Amygdala (tissue), 56 donors: ENCODE data around the gene APOOL.
"Not testable (repeated sequence)": the region's sequence is repeated elsewhere in the genome, so short reads cannot be mapped to it uniquely, and the experiment has no call there.

Source experiments
- DNase-seq, 56 donors: peaks; one replicate each; lab custom pipeline; 2025; lab: John Stamatoyannopoulos, UW

The APOOL gene

GRCh38 chrX:85003655-85004244 lies at the start of gene APOOL:
Gene APOOL (plus strand): TSS chrX:85003877. CDS start chrX:85003913, 36 bp downstream.
- DNase-seq: peak; percentile 0 to 86 (median 62)

- no peak for DNase-seq
These were observed 47.4 kb upstream of the APOOL start for GRCh38 chrX:84956304-84956703.

- DNase-seq: no peak
These were observed 28.9 kb upstream of the APOOL start for GRCh38 chrX:84974803-84975202.

- DNase-seq: not testable (repeated sequence)
These were observed 11.9 kb upstream of the APOOL start for GRCh38 chrX:84991739-84992138.

GRCh38 chrX:84993150-84993549 lies 10.5 kb upstream of the APOOL start:
- DNase-seq: no peak

- no peak for DNase-seq
These were observed 2.3 kb upstream of the APOOL start for GRCh38 chrX:85001344-85001743.

- DNase-seq: no peak
These were observed 578 bp downstream of the APOOL start for GRCh38 chrX:85004255-85004654.

GRCh38 chrX:85012098-85012497 lies 8.4 kb downstream of the APOOL start:
- no peak for DNase-seq

GRCh38 chrX:85015351-85015750 lies 11.7 kb downstream of the APOOL start:
- DNase-seq: not testable (repeated sequence)

GRCh38 chrX:85017721-85018120 lies 14.0 kb downstream of the APOOL start:
- DNase-seq: no peak

GRCh38 chrX:85018471-85018870 lies 14.8 kb downstream of the APOOL start:
- no peak for DNase-seq

- DNase-seq: no peak
These were observed 16.5 kb downstream of the APOOL start for GRCh38 chrX:85020216-85020615.

GRCh38 chrX:85024044-85024443 lies 20.4 kb downstream of the APOOL start:
- no peak for DNase-seq

GRCh38 chrX:85024562-85024961 lies 20.9 kb downstream of the APOOL start:
- DNase-seq: no peak

- DNase-seq: no peak
These were observed 22.5 kb downstream of the APOOL start for GRCh38 chrX:85026170-85026569.

GRCh38 chrX:85029043-85029442 lies 25.4 kb downstream of the APOOL start:
- no peak for DNase-seq

GRCh38 chrX:85031505-85031904 lies 27.8 kb downstream of the APOOL start:
- DNase-seq: no peak

GRCh38 chrX:85037114-85037513 lies 33.4 kb downstream of the APOOL start:
- DNase-seq: no peak

- DNase-seq: no peak
These were observed 48.0 kb downstream of the APOOL start for GRCh38 chrX:85051627-85052026.

GRCh38 chrX:85052205-85052604 lies 48.5 kb downstream of the APOOL start:
- no peak for DNase-seq

GRCh38 chrX:85052636-85053343 lies 49.1 kb downstream of the APOOL start:
- DNase-seq: no peak

GRCh38 chrX:85065512-85066198 lies 62.0 kb downstream of the APOOL start:
- DNase-seq: no peak
